Measurements from ENCODE around the gene GPX4. TPM values are rescaled to one million over a fixed set of nuclear protein-coding genes. Genes with fewer than 3 reads are reported as not detected.

Gene GPX4
- total RNA-seq, 1 experiment from 2014 or later, result 355 TPM

DNA sequence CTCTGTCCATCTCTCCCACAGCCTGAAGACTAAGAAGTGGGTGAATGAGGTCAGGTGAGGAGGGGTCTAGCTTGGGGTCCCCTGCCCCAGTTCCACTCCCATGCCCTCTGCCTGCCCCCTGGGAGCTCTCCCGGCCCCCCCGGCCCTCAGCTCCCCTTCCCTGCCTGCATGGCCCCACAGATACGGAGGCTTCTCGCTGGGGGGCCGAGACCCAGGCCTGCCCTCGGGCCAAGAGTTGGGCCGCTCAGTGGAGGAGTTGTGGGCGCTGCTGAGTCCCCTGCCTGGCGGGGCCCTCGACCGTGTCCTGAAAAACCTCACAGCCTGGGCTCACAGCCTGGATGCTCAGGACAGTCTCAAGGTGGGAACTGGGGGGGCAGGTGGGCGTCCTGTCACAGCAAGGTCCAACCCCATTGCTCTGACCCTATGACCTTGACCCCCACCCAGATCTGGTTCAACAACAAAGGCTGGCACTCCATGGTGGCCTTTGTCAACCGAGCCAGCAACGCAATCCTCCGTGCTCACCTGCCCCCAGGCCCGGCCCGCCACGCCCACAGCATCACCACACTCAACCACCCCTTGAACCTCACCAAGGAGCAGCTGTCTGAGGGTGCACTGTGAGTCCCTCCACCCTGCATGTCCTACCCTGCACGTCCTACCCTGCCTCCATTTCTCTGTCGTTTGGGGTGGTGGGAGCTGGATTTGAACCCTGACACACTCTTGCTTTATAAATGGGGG lies 47.7 kb upstream of the GPX4 start:
- no peaks in the 10 kb centered on the region for H3K27me3 ChIP-seq (ENCODE audit: insufficient read depth, low read length)
- no peaks in the 10 kb centered on the region for H3K4me1 ChIP-seq (ENCODE audit: insufficient read depth, low read length)
- no peak overlapping the region for H3T11ph ChIP-seq (ENCODE audit: low read length)
- H2BK20ac ChIP-seq (ENCODE audit: low read depth, low read length, poor library complexity, severe bottlenecking), result no peak overlapping the region
- H3K23me2 ChIP-seq (ENCODE audit: insufficient read length, low read depth, low read length, poor library complexity, severe bottlenecking), result no peaks in the 10 kb centered on the region
- H3K4ac ChIP-seq (ENCODE audit: low read depth, low read length), result no peak overlapping the region
- H3K23ac ChIP-seq (ENCODE audit: insufficient read length, low read depth, low read length), result no peak overlapping the region
- H2AK5ac ChIP-seq (ENCODE audit: insufficient read length, low read length), result no peak overlapping the region
- no peak overlapping the region for H2BK120ac ChIP-seq (ENCODE audit: low read depth, low read length, poor library complexity, severe bottlenecking)
- peaks cover 2 to 17% (median 12%) of the 10 kb centered on the region in 3 experiments; a peak in 4 of 7 replicates for H3K36me3 Mint-ChIP-seq (ENCODE audit: insufficient read depth in 1 of 3, low read depth in 3 of 3)
- no peak overlapping the region for H4K91ac ChIP-seq (ENCODE audit: insufficient read length, low read depth, low read length)
- H2BK12ac ChIP-seq (ENCODE audit: insufficient read length, low read depth, low read length), result no peak overlapping the region
- no peak overlapping the region for H2BK15ac ChIP-seq (ENCODE audit: low read depth, low read length)
- no peak overlapping the region for H3K14ac ChIP-seq (ENCODE audit: insufficient read depth, low read length)
- H3K4me2 ChIP-seq (ENCODE audit: insufficient read depth, insufficient read length, low read length), result no peak overlapping the region
- H3K27ac Mint-ChIP-seq, result peak overlapping the region in 1 of 3 experiments; percentile 94; a peak in 1 of 7 replicates
- H3K4me1 Mint-ChIP-seq, result peaks cover 2 to 11% of the 10 kb centered on the region in 2 experiments; a peak in 3 of 4 replicates
- H2BK5ac ChIP-seq (ENCODE audit: insufficient read length, low read length), result no peak overlapping the region
- H2AFZ ChIP-seq (ENCODE audit: low read length), result no peak overlapping the region
- H3K4me3 Mint-ChIP-seq, result peak overlapping the region in 1 of 2 experiments; percentile 24; a peak in 2 of 5 replicates
- no peaks in the 10 kb centered on the region for H3K9me3 Mint-ChIP-seq
- peak; percentile 21 for DNase-seq
- no peaks in the 10 kb centered on the region for H3K79me1 ChIP-seq (ENCODE audit: insufficient read depth, low read depth, low read length, poor library complexity, severe bottlenecking)
- peaks cover 19% of the 10 kb centered on the region for H3K9me3 ChIP-seq (ENCODE audit: control insufficient read depth, low read depth, low read length)
- no peak overlapping the region for H3K18ac ChIP-seq (ENCODE audit: insufficient read length, low read depth, low read length)
- no peak overlapping the region for H3K27ac ChIP-seq (ENCODE audit: insufficient read length, low read depth, low read length)
- H3K79me2 ChIP-seq (ENCODE audit: insufficient read depth, low read length), result no peaks in the 10 kb centered on the region
- no CpG with 5 or more reads among the region's 20 CpGs for WGBS (ENCODE audit: extremely low coverage, insufficient read length, low lambda C conversion rate)
- H4K20me1 ChIP-seq (ENCODE audit: control insufficient read depth, insufficient read depth, insufficient read length), result no peaks in the 10 kb centered on the region
- no peak overlapping the region for H4K5ac ChIP-seq (ENCODE audit: insufficient read length, low read depth, low read length)
- H3K9ac ChIP-seq (ENCODE audit: extremely low read depth, insufficient read length, low read length), result no peak overlapping the region
- TF ChIP-seq, protein P1, sequence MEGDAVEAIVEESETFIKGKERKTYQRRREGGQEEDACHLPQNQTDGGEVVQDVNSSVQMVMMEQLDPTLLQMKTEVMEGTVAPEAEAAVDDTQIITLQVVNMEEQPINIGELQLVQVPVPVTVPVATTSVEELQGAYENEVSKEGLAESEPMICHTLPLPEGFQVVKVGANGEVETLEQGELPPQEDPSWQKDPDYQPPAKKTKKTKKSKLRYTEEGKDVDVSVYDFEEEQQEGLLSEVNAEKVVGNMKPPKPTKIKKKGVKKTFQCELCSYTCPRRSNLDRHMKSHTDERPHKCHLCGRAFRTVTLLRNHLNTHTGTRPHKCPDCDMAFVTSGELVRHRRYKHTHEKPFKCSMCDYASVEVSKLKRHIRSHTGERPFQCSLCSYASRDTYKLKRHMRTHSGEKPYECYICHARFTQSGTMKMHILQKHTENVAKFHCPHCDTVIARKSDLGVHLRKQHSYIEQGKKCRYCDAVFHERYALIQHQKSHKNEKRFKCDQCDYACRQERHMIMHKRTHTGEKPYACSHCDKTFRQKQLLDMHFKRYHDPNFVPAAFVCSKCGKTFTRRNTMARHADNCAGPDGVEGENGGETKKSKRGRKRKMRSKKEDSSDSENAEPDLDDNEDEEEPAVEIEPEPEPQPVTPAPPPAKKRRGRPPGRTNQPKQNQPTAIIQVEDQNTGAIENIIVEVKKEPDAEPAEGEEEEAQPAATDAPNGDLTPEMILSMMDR (conservative IDR thresholded peaks at IDR 0.05), result no peak
- H3K56ac ChIP-seq (ENCODE audit: insufficient read length, low read depth, low read length), result no peak overlapping the region
- H3K27me3 Mint-ChIP-seq (ENCODE audit: low read depth), result no peaks in the 10 kb centered on the region; the same call in none of the 2 replicates
- no peak overlapping the region for H4K8ac ChIP-seq (replicated peaks; ENCODE audit: insufficient read length, low read depth, low read length)
